NCI-H2227 treated with DMSO at 0.1 percent for 48 hours (cell line): Measurements from ENCODE around the gene TCTN2.

Source experiments
- DNase-seq: peaks from one replicate; lab custom pipeline; 2025; lab: John Stamatoyannopoulos, UW

TCTN2 gene

DNA sequence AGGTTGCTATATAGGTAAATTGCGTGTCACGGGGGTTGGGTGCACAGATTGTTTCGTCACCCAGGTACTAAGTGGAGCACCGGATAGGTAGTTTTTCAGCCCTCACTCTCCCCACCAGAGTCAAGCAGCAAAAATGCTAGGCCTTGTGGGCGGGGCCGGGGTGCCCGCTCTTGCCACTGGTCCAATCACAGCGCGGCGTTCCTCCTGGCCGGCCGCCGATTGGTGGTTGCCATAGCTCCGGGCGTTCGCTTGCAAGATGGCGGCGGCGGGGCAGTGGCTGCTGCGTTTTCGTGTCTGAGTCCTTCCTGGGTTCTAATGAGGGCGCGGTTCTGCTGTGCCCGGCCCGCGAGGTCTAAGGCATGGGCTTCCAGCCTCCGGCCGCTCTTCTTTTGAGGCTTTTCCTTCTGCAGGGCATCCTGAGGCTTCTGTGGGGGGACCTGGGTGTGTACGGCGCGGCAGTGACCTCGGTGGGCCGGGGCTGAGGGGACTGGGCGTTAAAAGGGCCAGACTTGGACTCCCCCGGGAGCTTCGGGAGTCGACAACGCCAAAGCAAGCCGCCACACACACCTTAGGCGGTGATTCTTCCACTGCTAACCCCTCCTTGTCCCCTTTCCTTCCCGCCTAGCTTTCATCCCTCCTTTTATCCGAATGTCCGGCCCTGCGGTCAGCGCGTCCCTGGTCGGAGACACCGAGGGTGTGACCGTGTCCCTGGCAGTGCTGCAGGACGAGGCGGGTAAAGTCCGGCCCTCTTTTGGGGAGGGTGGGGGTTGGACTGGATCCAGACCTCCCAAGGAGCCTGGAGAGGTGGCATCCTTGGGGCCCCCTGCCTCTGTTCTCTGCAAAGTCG, at the start of gene TCTN2:
TCTN2 (plus strand) TSS at position 232 of the 847 bp plus-strand sequence; CDS start at position 360, 128 bp downstream.
- DNase-seq = peak; percentile 93

GRCh38 chr12:123621619-123622530, 49.0 kb upstream of the TCTN2 start:
- DNase-seq = no peak

DNA sequence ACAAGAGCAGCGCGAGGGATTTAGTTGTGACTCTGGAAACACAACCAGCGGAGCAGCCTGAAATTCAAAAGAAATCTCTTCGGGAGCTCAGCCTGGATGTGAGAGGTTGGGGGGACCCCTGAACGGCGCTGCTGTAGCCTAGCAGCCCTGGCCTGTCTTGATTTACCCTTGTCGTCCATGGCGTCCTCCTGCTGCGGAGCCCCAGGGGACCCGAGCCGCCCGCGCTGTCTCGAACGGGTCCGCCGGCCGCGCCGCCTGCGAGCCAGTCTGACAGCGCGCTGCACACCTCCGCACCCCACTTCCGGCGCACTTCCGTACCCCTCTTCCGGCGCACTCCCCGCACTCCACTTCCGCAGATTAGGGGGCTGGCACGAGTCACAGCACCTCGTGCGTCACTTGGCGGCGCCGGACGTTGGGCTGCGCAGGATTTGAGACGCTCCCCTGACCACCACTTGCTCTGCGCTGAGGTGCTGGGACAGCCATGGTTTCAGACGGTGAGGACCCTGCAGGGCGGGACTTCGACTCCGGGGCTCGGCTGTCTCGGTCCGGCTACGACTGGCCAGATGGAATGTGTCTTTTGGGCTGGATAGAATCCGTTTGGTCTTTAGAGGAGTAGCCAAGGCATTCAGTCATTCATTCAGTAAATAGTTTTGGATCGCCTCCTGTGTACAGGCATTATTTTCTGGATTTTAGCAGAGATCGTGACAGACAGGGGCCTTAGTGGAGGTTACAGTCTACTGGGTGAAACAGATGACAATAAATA, 37.4 kb upstream of the TCTN2 start, which contains the start of the genes EIF2B1 and GTF2H3:
EIF2B1 (minus strand) TSS at position 308 of the 763 bp plus-strand sequence; CDS start at position 179, 129 bp downstream.
GTF2H3 (plus strand) TSS at position 451 of the 763 bp plus-strand sequence; CDS start at position 482, 31 bp downstream.
- peak; percentile 98 for DNase-seq

DNA sequence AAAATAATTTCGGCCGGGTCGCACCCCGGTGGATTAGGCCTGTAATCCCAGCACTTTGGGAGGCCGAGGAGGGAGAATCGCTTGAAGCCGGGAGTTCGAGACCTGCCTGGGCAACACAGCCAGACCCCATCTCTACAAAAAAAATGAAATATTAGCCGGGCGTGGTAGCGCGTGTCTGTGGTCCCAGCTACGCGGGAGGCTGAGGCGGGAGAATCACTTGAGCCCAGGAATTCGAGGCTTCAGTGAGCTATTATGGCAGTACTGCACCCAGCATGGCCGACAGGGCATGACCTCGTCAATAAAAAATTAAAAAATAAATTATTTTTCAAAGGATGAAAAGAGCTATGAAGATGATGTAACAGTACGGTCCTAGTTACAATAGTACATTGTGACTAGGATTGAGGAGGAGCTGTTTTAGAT, 36.8 kb upstream of the TCTN2 start:
- DNase-seq = no peak

DNA sequence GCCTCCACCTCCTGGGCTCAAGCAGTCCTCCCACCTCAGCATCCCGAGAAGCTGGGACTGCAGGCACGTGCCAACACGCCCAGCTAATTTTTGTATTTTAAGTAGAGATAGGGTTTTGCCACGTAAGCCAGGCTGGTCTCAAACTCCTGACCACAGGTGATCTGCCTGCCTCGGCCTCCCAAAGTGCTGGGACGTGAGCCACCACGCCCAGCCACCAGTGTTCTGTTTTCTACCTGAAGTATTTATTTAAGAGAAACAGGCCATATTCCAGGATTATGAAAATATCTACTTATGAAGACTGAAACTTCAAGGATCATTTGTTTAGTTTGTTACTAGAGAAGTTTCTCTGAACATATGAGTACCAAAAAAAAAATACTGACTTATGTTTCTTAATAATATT, 27.0 kb upstream of the TCTN2 start:
- no peak for DNase-seq

GRCh38 chr12:123645380-123645779, 25.5 kb upstream of the TCTN2 start:
- no peak for DNase-seq

GRCh38 chr12:123645878-123646277, 25.0 kb upstream of the TCTN2 start:
- no peak for DNase-seq

GRCh38 chr12:123648401-123648800, 22.5 kb upstream of the TCTN2 start:
- no peak for DNase-seq

DNA sequence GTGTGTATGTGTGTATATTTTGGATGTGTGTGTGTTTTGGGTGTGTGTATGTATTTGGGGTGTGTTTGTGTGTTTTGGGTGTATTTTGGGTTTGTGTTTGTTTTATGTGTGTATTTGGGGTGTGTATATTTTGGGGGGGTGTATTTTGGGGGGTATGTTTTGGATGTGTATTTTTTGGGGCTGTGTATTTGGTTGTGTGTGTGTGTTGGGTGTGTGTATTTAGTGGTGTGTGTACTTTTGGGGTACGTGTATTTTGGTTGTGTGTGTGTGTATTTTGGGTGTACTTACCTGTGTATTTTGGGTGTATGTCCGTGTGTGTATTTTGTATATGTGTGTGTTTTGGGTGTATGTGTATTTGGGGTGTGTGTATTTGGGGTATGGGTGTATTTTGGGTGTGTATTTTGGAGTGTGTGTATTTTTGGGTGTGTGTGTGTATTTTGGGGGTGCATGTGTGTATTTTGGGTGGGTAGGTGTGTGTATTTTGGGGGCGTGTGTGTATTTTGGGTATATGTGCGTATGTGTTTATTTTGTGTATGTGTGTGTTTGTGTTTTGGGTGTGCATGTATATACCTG, 16.7 kb upstream of the TCTN2 start:
- DNase-seq = no peak

DNA sequence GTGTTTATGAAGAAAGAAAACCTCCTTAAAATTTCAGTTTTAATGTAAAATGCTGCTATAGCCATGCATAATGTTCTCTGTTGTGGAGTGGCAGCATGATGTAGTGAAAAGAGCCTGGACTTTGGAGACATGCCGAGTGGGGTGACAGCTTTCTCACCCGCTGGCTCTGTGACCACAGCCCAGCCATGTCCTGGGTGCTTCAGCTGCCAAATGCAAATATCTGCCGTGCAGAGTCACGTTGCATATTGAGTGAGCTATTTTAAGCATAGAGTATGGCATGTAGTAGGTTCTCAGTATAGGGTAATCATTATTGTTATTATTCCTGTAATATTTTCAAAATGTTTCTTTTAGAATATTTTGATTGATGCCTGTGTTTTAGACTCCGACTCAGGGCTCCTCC, 15.5 kb upstream of the TCTN2 start:
- no peak for DNase-seq

DNA sequence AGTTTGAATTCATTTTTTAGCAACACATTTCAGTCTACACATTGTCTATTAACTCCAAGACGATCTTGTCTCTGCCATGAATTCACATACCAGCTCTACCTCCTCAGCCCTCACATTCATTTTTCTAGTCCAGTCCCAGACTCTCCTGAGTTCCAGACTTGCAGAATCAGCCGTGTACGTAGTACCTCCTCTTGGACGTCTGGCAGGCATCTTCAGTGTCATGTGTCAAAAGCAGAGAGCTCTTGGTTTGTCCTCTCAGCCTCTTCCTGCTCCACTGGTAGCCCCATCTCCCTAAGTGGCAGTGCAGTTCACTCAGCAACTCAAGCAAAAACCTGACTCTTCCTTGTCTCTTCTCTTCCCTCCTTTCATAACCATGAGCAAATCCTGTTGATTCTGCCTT, 14.5 kb upstream of the TCTN2 start:
- DNase-seq = no peak

- no peak for DNase-seq
Observed at GRCh38 chr12:123657211-123657610, 13.7 kb upstream of the TCTN2 start.

GRCh38 chr12:123659996-123660727, 10.8 kb upstream of the TCTN2 start:
- no peak for DNase-seq

- no peak for DNase-seq
Observed at GRCh38 chr12:123667771-123668170, 3.1 kb upstream of the TCTN2 start.

DNA sequence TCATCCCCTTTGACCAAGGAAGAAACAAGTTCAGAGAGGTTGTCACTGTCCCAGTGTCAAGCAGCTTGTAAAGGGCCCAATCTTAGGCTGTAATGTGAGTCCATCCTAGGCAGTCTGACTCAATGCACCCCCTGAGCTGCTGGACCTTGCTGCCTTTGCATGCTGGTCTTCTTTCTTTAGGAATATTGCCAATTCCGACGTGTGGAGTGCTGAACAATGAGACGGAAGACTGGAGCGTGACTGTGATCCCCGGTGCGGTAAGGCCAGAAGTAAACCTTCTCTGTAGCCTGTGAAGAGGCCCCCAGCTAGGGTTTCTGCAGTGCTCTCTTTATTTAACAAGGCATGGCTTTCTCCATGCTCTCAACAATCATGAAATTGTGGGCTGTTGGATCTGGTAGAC, 963 bp downstream of the TCTN2 start:
- no peak for DNase-seq

GRCh38 chr12:123675436-123675835, 4.5 kb downstream of the TCTN2 start:
- DNase-seq = no peak

- no peak for DNase-seq
Observed at GRCh38 chr12:123676616-123677320, 5.9 kb downstream of the TCTN2 start.

DNA sequence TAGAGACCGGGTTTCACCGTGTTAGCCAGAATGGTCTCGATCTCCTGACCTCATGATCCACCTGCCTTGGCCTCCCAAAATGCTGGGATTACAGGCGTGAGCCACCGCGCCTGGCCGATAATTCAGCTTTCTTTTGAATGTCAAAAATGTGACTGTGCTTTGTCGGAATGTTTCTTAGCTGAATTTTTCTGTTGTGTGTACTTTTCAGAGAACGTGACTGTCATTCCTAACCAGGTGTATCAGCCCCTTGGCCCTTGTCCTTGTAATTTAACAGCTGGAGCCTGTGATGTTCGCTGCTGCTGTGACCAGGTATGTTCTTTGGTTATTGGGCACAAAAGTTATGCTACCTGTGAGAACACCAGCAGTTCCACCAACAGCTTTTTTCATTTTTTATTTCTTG, 8.1 kb downstream of the TCTN2 start:
- no peak for DNase-seq

GRCh38 chr12:123681605-123682004, 10.7 kb downstream of the TCTN2 start:
- no peak for DNase-seq

- no peak for DNase-seq
Observed at GRCh38 chr12:123683964-123684363, 13.1 kb downstream of the TCTN2 start.
